Kasumi-1 (cell line): ENCODE measurements around the gene SLC37A1.

Source experiments
- DNase-seq, 2 experiments: peaks; one replicate each; lab custom pipeline; 2025; lab: John Stamatoyannopoulos, UW

Gene SLC37A1

DNA sequence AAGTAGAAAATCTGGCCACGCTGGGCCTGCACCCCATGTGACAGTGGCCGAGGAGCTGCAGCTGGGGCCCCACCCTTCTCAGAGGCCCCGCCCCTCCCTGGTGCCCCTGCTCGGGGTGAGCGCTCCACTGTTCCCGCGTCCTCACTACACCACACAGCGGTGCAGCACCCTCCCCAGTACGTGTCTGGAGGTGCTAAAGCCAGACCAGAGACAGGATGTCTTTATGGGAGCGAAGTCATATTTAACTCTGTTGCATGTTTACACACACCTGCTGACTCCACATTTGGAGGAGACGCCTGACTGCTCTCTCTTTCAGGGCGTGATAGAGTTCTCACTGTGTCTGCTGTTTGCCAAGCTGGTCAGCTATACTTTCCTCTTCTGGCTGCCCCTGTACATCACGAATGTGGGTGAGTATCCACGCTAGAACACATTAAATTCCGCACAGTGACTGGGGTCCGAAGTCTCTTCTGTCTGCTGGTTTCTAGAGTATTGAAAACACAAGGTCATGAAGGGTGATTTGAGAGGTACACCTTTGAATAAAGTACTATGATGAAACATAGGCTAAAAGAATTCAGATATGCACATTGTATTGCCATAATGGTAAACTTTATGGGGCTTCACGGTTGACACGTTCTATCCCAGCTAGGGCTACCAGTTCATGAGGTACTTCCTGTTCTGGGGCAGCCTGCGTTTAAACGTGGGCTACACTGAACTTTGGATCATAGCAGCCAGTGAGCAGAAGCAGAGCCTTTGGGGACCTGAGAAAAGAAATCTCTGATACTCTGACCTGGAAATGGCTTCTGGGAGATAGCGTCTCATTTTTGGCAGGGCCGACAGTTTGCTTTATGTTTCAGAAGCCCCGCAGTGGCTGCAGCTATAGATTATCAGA, 48.4 kb downstream of the SLC37A1 start:
- no peak for DNase-seq

DNA sequence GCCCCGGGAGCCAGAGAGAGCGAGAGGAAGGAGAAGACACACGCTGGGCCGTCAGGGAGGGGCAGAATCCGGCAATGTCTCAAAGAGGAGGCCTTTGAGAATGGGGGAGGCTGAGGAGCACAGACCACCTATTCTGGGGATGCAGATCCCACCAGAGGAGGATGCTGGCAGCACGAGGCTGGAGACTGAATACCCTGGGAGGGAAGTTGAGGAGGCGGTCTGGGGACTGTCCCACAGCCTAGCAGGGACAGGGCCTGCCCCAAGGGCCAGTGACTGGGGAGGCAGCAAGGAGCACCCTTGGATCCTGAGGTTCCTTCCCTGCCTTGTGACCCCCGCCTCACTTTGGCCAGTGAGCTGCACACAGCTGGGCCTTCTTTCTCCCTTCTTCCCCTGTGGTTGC, 49.2 kb downstream of the SLC37A1 start:
- DNase-seq, result no peak

DNA sequence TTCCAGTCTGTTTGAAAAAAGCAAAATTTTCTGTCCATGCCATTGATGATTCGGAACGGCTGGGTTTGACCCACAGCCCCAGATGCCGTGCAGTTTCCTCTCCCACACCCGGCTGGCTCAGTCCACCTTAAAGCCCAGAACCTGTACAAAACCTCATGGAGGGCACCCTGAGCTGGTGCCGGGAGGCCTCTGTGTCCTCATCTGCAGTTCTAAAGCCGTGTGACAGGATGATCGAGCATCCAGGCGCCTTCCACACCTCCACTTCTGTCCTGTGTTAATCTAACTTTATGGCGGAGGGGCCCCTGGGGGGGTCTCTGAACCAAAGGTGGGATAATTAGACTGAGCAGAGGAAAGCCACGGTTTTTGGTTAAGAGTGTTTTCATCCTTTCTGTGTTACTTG, 49.6 kb downstream of the SLC37A1 start:
- DNase-seq, result no peak

DNA sequence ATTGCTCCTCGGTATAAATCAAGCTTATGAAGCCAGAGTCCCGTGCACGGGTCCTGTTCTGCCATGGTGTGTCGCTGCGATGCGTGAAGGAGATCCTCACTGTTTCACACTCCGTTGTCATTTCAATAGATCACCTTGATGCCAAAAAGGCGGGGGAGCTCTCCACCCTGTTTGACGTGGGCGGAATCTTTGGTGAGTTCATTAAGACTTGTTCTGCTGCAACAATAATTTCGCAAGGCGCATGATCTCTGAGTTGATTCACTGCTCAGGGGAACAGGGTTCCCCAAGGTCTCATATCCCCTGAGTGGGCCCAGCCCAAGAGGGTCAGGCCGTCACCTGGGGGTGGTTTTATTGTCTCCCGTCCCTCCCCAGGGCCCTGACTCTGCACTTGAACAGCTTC, 50.0 kb downstream of the SLC37A1 start:
- no peak for DNase-seq

DNA sequence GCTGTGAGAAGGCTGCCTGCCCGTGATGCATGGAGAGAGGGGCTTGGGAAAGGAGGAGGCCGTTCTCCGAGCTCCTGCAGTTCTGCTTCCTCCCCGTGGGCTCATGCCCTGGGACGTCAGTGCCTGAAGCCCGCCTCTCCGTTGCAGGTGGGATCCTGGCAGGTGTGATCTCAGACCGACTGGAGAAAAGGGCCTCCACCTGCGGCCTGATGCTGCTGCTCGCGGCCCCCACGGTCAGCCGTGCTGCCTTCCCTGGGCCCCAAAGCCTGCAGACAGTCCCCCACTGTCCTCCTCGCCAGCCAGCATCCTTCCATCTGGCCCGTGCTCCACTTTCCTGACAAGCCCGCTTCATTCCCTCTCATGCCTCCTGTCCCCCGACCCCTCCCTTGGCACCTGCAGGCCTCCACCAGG, 50.9 kb downstream of the SLC37A1 start:
- DNase-seq, result no peak

DNA sequence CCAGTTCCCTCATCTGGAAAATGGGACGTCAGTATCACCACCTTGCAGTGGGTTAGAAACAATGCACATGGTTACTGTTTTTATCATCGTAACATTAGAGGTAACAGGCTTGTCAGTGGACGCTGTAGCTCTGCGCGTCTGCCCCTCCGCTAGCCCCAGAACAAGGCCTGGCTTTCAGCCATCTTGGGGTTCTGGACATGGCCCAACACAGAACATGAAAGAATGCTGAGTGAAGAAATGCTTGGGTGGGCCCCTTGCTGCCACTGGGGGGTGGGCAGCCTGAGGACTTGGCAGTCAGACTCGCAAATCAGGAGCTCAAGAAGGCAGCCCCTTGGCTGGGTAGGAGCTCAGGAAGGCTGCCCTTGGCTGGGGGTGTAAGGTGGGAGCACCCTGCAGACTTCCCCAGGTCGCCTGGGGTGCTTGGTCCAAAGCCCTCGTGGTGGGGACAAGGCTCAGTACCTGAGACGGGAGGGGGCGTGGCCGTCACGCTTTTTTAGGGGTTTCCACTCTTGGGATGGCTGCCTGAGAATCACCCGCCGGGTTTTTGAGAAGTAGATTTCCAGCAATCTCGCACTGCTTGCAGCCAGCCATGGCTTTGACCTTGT, 51.7 kb downstream of the SLC37A1 start:
- DNase-seq, result no peak

DNA sequence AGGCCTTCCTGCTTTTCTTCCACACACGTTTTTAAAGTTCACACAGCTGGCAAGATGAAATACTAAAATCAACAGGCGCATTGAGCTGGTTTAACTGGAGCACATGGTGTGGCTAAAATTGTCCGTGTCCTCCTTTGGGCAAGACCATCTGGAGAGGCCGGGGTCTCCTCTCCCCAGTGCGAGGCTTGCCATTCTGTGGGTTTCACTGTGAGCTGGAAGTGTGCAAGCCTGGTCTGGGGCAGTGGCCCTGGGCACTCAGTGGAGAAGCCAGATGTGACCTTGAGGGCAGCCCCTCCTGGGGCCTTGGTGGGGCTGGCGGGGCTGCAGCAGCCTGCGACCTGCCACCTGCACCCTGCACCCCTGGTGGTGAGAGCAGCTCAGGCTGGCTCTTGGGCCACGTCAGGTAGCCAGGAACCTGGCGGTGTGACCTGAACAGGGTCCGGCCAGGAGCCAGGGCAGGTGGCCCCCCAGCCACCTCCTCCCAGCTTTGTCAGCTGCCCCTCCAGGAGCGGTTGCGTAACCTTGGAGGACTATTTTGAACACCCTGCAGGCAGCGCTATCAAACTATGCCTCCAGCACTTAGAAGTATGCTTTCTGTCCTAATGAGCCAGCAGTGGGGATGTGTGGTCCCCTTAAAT, 52.4 kb downstream of the SLC37A1 start:
- no peak for DNase-seq

DNA sequence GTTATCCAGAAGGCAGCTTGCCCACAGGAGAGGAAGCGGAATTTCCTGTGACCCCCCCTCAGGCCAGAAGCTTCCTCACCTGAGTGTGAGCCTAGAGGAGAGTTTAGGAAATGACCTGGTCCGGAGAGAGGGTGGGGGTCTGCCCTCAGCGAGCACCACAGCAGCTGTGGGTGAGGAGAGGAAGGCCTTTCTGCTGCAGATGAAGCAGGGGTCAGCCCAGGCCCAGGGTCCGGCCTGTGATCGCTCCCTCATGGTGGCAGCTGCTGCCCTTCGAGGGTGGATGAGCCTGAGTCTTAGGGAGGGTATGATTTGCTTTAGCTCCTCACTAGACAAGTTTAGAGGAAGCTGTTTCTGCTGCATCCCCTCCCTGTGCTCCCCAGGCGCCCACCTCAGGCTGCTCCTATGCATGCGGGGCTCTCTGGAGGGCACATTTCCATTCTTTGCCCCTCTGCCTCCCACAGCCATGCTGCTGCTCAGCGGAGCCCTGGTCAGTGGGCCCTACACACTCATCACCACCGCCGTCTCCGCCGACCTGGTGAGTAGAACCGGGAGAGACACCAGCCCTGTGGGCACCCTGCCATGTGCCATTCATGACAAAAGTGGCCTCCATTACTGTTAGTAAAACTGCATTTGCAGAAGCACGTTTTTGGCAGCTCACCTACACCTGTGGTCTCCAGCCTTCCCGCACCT, 53.0 kb downstream of the SLC37A1 start:
- no peak for DNase-seq

DNA sequence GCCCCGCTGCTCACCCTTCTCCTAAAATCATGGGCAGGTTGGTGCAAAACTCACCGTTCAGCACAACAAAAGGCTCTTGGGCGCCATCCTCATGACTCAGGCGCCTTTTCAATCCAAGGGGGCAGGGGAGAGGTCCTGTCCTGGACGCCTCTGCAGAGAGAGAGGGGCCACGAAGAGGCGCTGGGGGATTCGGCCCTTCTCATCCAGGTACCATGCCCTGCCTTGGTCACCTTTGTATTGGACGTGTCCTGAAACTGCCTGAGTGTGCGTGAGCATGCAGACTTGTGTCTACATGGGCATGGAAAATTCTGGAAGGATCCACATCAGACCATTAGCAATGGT, 53.5 kb downstream of the SLC37A1 start:
- no peak for DNase-seq

DNA sequence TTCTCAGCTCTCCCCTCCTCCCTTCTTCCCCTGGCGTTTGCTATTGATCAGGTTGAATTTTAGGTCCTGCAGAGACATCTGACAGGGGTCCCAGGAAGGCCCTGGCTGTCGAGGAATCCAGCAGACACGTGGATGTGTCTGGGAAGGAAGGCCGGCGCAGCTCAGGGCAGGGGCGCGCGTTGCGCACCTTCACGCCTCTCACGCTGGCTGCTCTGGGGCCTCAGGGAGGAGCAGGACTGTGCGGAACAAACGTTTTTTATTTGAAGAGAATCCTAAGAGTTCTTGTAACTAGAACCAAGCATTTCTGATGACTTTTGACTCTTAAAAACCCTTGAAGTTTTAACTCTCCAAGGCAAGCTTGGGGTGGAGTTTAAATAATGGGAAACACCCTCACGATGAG, 54.2 kb downstream of the SLC37A1 start:
- no peak for DNase-seq

DNA sequence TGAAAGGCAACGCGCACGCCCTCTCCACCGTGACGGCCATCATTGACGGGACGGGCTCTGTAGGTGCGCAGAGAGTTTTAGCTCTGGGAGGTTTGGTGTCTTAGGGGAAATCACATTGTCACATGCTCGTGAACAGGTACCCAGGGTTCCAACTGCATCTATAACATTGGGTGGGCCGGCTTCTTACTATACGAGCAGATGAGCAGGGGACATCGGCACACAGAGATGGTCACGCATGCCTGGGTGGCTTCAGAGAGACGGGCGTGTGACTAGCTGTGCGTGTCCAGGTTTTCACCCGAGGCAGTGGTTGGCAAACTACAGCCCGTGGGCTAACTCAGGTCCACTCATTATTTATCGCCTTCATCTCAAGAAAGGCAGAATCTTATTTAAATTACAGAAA, 54.7 kb downstream of the SLC37A1 start:
- no peak for DNase-seq

DNA sequence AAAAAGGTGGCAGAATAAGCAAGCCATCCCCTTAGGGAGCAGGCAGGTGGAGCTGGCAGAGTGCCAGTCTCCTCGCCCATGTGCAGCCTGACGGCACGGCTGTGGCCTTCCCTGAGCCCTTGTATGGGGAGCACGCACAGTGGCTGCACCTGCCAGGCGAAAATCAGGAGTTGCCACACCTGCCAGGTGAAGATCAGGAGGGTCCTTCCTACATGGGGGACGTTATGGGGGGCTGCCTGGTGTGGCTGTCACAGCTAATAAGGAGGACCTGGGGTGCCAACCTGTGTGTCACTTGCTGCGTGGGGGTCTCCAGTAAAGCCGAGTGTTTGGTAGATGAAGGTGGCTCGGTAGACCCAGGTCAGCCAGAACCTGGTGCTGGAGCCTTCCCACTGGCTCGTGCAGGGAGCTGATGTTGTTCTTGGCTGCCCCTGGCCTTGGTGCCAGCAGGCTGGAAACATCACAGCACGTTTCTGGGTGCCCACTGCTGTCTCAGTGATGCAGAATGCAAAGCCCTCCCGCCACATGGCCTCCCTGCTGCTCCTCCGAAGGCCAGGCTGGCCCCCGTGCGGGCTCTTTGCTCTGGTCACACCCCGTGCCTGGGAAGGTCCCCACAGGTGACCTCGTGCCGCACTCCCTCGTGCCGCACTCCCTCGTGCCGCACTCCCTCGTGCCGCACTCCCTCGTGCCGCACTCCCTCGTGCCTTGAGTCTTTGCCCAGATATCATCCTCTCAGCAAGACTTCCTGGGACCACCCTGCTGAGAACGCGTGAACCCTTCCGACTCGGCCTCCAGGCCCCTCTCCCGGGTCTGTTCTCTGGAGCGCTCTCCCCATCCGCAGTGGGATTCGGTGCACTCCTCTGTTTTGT, 55.4 kb downstream of the SLC37A1 start:
- DNase-seq, result no peak

DNA sequence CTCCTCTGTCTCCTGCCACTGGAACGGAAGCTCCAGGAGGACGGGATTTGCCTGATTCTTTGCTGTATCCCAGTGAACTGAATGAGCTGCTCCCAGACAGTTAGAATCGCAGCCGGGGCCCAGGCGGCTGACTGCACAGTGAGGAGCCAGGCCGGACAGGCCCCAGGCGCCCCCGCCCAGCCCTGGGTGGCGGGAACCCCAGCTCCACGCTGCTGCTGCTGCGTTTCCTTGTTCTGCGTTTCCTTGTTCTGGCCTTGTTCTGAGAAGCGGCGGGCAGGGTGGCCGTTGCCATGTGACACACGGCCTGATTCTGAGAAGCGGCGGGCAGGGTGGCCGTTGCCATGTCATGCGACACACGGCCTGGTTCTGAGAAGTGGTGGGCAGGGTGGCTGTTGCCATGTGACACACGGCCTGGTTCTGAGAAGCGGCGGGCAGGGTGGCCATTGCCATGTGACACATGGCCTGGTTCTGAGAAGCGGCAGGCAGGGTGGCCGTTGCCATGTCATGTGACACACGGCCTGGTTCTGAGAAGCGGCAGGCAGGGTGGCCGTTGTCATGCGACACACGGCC, 56.2 kb downstream of the SLC37A1 start:
- DNase-seq, result no peak

DNA sequence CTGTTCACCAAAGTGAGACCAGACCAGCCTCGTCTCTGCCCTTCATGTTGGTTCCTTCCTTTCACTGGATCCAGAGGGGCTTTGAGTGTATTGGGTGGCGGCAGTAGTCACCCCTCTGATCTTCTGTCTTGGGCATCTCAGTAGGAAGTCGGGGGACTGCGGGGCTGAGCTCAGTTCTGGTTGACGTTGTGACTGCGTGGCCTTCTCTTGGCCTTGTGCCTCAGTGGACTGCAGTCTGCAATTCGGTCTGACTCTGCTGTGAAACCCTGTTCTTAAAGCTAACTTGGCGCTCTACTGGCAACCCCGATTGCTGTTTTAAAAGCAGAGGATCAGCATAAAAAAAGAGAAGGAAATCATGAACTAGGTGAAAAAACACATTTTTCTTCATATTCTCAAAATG, 56.7 kb downstream of the SLC37A1 start:
- no peak for DNase-seq

DNA sequence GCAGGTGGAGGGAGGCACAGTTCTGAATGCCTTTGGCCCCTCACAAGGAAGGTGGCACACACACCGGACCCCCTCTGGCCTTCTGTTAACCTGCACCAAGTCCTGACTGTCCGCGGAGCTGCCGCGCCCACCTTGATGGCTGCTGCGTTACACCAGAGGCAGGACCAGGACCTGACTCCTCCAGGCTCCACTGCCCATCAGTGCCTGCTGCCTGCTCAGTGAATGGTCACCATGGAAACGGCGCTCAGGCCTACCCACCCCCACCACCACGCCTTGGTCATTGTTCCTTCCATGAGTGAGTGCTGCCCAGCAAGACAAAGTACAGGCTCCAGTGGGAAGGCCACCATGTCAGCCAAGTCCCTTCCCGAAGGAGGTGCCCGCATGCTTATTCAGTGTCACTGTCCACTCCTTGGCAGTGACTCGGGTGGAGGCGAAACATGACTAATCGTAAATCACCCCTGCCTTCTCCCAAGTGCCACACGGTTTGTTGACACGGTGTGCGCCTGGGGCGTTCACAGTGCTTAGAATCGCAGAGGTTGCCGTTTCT, 57.3 kb downstream of the SLC37A1 start:
- no peak for DNase-seq

DNA sequence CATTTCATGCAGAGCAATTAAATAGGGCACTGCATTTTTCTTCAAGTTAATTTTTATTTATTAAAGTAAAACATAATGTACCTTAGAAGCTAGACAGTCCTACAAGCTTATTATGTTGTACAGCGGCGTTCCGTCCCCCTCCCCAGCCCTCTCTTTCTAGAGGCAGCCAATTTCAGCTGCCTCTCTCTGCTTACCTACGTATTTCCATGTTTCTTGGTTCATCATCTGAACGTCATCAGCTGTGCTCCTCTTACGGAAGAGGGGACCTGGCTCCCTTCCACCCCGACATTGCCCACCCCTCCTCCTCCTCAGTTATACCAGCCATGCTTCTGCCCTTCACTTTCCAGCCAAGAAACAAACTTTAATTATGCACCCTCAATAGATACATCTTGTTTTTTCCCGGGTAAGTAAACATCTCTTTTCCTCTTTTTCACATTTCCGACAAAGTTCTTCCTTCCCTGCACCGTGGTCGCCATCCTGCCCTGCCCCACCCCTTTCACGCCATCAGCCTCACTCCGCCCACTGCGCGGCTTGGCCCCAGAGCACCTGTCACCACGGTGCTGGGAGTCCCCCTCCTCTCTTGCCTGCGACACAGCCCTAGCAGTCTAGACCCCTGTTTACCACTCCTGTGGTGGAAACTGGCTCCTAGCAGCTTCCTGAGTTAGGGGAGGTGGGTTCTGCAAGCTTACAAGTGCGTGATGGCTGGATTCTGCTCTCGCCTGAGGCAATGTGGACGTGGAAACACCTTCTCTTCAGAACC, 57.9 kb downstream of the SLC37A1 start:
- DNase-seq, result no peak

DNA sequence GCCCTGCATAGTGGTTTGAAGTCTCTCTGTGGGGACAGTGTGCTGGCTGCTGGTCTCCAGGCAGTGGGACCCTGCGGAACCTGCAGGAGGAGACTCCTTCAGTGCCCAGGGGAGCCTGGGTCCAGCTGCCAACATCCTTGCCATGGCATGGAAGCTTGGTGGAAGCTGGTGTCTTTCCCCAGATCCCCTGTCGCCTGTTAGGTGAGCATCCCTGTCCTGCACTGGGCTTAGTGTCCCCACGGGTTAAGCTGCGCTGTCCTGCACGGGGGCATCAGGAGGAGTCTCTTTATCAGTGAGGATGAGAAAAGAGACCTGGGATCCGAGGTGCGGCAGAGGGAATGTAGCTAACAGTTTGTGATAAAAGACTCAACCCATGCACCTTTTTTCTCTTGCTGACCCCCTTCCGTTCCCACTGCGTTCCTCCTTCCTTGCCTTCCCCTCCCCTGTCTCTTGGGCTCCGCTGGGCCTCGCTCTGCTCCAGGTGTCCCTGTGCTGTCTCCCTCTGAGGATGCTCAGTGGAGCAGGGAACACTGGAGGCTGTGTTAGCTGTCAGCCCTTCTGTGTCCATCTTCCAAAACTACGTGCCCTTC, 59.3 kb downstream of the SLC37A1 start:
- no peak for DNase-seq

DNA sequence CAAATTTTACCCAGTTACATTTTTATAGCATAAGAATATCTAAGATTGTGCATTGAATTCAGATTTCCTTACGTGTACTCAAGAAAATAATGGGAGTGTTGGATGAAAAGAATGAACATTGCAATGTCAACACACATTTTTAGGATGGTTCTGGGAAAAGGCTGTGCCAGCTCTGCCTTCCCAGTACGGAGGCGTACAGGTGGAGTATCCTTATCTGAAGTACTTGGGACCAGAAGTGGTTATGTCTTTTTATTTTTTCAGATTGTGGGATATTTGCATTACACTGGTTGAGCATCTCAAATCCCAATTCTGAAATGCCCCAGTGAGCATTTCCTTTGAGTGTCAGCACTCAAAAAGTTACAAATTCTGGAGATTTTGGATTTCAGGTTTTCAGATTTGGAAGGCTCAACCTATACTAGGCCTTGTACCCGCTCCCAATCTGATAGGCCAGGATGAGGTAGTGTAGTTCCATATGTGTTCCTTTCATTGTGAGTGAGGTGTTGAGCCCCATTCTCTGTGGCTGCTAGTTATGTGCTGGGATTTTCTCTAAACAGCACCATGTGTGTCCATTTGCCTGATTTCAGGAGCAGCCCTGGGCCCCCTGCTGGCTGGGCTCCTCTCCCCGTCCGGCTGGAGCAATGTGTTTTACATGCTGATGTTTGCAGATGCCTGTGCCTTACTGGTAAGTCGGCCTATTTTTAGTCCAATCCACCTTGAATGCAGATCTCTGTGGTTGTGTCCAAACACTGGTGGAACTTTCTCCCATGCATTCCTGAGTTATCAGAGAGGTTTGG, 60.8 kb downstream of the SLC37A1 start:
- DNase-seq, result no peak

DNA sequence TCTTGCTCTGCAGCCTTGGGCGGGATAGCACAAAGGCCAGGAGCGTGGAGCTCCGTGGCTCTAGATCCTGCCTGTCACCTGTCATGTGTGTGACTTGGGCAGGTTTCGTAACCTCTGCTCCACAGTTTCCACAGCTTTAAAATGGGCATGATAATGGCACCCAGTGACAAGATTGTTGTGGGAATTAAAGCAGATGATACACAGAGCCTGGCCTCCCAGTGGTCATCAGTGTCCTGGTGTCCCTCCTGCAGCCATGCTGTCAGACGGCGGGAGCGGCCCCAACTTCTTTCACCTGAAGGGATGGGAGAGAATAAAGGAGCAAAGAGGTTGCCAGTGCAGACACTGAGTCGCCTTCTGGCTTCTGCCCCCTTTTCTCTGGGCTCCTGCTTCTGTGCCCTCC, 61.5 kb downstream of the SLC37A1 start:
- no peak for DNase-seq
